HG03175 (cell line): ENCODE results near the gene TFAP2A.

ENCODE experiments used
- ATAC-seq: cut with Tn5 transposase; IDR thresholded peaks from one replicate; pipeline ENCODE4 v1.9.1; 2021; ENCODE audit warnings: mild to moderate bottlenecking, moderate library complexity; ENCODE audit not compliant: unreplicated experiment

The TFAP2A gene

DNA sequence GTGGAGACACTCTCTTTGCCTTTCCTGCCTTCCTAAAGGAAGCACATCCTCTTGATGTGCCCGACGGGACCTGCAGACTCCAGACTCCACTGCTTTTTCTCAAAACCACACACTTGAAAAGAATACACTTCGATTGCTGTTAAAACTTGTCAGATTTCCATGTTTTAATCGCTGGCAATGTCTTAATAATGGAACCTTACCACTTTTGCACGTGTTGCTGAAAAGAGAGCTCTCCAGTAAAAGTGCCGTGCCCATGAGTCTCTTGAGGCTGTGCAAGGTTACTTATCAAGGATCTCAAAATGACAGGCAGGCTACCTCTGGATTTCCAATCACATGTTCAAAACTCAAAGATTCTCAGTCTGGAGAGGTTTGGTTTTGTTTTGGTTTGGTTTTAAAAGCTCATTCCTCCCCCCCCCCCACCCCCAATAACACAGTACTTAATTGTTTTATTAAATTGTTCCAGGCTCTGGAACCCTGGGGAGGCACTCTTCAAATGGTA, 12.0 kb upstream of the TFAP2A start:
- ATAC-seq = no peak

DNA sequence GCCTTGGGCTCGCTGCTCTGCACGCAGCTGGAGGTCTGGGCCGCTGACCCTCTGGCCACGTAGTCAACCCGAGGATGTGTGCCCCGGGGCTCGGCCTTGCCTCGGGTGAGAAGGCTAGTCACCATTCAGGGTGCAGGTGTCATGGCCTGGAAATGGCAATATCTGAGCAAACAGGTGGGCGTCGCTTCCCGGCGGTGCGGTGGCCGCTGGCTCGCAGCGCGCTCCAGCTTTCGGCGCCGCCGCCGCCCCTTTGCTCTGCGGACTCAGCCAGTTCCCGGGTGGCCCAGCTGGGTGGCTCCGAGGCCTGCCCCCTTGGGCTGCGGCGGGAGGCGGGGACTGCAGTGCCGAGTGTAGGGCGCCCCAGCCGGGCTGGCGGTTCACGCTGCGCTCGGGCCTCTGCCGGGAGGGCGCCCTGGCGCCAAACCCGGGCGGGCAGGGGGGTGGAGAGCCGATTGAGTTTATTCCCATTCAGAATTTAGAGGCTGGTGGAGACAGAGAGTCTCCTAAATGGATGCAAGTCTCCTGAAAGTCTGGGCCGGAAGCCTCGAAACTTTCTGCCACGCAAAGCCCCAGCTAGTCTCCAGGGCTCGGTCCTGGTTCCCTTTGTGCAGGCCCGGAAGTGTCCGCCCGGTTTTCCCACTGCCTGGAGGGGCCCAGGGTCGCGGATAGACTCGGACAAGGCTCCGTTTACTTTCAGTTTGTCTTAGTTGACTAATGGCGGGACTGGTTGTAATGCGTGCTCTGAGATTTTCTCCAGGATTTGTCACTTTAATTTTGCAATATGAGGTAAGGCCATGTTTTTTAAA, 11.3 kb upstream of the TFAP2A start:
- peak; percentile 62 for ATAC-seq

DNA sequence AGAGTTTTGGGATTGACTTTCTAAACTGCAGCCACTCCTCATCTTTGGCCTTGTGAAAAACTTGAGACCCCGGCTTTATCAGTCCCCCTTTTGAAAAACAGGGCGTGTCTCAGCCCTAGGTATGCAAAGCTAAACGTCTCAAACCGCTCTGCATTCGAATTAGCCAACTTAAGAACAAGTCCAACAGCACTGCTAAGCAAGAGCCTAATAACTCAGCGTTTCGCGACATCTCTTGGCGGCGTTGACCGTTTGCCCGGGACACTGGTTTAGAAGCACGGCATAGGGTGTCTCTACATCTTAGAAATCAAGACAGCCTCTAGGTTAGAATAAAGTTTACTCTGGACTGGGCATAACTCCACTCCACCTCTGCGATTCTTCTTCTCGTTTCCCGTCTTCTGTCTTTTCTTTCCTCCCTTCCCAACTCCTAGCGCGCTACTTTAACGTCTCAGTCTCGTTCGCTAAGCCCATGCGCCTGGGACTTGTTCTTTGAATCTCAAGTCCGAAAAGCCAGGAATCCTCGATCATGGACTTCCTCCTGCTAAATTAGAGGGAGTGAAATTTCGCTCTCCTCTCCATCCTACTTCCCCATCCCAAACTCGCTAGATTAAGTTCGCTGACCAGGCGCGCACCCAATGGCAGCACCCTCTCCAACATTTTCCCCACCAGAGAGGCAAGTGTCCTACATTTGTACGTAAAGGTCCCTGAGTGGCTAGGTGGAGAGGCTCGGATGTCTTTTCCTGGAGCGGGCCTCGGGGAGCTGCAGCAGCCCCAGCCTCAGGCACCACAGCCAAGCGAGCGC, 10.5 kb upstream of the TFAP2A start:
- ATAC-seq = no peak

DNA sequence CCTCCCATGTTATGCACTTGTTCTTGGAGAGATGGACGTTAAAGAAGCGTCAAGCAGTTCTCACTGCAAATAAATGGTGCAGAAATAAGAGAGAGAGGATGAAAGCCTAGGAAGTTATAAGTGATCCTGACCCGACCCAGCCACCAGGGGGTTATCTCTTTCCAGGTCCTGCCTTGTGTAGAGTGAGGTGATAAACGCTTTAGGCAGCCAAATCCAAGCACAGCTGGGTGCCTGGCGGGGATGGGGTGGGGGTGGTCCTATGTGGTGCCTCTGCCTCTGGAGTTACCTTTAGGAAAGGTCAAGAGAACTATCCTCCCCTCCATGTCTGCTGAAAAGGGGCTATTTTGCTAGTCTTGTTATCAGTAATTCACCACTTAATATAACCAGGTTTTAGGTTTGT, 9.2 kb upstream of the TFAP2A start:
- ATAC-seq = no peak

DNA sequence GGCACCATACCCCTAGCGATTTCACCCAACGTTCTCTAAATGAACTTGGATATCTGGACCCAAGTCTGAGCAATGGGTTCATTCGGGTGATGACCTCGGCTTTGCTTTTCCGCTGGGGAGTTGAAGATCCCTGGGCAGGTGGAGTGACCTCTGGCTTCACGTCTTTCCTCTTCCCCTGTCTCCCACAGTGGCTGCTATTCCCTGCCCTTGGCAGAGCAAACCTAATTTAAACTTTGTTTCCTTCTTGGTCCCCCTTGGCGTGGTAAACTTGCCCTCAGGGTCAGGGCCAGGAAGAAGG, 7.8 kb upstream of the TFAP2A start:
- no peak for ATAC-seq

DNA sequence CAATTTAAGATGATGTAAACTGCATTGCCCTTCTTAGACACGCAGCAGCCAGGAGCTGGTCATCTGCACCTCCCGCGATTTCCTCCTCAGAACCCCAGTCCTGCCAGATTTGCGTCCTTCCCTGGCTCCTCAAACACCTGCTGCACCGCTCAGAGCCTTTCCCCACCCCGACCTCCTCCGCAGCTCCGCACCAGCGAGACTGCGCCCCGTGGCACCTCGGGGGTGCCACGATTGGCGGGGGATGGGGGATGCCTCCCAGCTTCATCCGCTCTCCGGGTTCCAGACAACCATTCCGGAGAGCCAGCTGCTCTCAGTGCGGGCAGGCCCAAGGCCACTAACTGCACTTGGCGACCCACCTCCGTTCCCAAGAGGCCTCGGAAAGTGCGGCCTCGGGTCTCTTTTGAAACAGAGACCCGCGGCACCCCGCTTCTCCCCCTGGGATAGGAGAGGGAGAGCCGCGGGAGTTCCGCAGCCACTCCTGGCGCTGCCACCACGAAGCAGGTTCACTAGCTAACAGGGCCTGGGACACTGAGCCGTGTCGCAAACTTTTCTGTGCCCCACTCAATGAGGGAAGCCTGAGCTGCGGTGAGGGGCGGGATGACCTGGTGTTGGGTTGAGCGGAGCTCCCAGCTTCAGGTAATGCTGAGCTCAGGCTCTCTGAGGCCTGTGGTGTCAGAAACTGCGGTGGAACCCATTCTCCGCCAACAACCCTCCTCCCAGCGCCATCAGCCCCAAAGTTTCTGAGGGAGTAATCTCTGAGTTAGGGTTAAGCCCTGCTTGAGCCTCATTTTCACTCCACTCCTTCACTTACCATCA, 7.3 kb upstream of the TFAP2A start:
- ATAC-seq = no peak

DNA sequence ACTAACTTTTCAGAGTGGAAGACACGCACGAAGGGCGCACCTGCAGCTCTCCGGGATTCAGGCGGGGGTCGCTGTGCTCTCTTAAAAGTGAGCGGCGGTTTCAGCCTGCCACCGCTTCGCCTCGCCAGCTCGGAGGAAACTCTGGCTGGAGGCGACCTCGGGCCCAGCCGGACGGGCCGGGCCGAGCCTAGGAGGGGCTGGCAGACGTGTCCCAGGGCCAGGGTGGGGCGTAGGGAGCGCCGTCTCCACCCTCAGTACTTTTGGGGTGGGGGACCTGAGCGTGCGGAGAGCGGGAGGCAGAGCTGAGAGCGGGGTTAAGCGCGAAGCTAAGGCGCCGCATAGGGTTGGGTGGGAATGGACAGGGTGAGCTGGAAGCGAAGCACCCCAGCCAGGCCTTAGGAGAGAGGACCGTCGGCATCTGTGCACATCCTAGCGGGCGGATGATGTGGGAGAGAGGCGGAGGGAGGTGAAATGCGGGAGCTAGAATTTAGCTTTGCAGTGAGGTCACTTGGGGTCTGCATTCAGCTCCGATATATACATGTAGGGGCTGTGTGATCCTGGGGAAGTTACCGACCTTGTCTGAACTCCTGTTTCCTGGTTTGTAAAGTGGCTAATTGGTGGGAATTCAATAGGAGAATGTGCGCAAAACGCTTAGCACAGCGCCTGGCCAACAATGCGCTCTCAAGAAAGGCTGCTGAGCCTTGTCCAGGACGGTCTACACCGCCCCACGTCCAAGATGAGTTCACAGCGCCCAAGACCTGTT, 6.5 kb upstream of the TFAP2A start:
- ATAC-seq = no peak

DNA sequence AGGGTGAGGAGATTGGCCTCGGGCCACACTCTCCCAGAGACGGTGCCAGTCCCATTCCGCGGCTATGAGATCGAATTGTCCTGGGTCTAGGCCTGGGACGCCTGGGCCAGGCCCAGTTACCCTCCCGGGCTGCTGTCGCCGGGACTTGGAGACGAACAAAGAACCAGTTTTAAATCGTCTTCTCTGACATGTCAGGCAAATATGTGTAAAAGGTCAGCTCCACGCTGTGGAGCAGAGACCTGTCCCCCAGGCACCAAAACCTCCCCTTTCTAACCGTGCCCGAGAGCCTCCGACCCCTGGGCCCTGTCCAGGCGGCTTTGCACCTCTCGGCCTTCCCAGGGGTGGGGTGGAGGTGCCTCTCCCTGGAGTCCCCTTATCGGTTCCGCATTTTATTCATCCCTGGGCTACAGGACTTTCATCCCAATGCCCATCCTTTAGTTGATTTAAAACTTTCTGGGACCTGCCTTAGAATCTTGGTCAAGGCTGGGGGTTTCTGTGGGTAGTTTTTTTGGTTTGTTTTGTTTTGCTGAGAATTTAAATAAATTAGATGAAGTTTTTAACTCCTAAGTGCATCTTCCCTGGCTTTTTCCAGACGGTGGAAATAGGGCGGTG, 5.8 kb upstream of the TFAP2A start:
- ATAC-seq = no peak

DNA sequence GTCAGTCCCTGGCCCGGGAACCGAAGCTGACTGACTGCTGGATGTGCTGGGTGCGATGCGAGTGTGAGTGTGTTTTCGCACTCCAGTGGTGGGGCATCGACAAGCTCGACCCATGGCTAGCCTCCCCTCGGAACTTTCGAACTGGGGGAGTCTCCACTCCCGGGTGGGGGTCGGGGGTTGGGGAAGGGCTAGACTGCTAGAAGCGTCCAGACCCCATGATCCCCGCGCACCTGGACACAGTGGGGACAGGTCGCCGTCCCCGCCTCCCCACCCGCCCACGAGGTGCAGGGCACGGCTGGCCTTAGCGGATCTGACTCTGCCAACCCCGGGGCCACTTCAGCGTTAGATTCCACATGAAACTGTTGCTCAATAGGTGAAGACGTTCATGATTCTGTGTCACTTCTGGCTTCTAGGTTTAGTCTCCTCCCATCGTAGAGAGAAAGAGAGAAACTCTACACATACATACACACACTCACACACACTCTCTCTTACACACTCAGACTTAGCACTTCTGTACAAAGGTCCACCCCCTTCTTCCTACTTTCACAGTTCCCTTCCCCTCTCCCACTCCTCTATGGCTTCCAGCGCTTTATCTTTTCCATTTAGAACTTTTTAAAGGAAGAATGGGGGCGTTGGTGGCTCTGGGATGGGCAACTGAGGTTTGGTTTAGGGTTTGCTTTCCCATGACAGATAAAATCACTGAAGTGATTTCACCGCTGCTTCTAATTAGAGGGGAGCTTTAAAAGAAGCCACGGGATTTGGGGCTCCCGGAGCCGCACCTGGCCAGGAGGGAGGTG, 5.1 kb upstream of the TFAP2A start:
- no peak for ATAC-seq

DNA sequence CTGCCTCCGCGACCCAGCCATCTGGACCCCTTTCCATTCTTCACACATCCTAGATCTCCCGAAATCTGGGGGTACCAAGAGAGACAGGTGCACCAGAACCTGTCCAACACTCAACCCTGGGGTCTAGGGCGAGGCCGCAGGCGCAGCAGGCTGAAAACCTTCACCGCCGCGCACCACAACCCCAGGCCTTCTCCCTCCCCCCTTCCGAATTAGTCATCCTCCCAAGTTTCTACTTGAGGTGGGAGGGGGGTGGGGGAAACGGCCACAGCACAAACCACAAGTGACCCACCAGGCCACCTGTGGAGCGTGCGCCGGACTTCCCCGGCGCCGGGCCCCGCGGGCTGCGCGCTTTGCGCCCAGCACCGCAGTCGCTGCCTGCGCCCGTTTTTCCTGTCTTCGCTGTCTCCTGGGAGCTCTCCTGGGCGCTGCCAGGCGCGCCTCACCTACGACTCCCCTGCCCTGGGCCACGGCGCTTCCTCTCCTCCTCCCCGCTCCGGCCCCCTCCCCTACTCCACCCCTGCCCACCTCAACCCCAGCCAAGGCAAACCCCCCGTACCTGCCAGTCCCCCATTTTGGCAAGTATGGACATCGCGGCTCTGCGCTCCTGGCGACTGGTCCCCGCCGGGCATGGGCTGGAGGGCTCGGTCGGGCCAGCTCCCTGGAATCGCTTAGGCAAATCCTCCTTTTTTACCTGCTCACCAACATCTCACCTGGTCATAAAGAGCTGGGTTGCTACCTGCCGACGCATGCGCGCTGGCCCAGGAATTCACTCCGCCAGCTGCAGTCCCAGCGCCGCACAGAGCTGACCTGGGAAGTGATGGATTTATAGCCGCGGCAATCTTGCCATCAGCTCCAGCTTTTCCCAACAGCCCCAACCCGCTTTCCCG, 4.2 kb upstream of the TFAP2A start:
- no peak for ATAC-seq

DNA sequence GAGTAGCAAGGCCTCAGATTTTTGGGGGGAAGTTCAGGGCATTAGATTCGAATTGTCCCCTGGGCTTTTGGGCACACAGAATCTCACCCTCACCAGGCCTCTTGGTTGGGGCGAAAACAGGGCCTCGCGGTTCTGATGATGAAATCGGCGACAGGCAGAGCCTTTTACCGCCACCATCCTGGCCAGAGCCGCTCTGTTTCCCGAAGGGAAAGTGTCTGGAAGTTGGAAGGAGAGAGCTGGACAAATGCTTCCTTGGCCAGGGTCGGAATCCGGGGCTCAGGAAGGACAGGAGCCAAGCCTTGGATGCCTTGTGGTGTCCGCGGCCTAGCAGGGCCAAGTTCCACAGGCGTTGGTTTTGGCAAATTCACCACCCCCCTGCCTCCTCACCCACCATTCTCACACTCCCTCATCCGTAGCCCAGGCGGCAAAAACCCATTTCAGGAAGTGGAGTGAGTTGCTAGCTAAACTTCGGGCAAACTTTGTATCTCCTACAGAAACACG, 3.5 kb upstream of the TFAP2A start:
- no peak for ATAC-seq

DNA sequence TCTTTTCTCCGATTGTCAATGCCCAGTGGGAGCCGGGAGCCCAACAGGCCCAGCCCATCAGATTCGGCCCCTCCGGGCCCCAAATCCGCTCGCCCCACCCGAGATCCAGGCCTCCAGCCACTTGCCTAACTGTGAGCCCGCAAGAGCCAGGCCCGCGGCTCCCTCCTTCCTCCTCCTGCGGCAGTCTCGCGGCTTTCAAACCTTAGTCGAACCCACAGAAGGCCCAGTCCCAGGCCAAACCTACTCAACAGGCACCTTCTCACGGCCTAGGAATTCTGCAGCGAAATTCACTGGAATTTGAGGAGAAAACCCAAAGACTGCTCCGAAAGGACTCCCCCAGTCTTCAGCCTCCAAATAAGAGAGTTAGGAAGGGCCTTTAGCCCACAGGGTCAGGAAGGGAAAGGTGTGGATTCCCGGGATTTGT, 2.8 kb upstream of the TFAP2A start:
- no peak for ATAC-seq

DNA sequence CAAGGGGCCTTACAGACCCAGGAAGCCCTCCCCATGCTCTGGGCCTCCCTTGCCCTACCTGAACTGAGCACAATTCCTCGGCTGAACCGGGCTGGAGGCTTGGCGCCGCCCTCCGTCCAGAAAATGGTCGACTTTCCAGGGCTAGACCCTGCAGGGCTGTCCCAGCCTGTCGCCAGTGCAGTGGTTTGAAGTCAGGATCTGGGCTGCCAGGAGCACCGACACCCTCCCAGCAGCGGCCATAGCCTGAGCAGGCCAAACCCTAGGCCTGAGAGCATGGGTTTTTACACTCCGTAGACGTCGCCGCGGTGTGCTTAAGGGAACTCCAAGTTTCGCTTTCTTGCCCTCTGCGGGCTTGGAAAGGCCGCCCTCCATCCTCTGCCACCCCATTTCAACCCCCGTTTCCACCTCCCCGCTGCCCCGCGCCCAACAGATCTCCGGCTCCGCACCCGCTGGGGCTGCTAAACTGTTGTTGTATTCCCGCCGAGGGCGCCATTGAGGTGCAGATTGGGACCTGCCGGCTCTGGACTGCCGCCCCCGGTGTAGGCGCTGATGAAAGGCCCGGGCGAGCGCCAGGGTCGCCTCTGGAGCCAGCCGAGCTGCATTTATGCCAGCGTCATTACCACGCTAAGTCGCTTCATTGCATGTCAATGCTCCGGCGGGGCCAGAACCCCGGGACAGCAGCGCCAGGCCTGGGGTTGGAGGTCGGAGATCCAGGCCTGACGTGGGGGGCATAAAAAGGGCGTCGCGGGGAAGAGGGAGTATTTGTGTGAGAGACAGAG, 2.2 kb upstream of the TFAP2A start:
- no peak for ATAC-seq

DNA sequence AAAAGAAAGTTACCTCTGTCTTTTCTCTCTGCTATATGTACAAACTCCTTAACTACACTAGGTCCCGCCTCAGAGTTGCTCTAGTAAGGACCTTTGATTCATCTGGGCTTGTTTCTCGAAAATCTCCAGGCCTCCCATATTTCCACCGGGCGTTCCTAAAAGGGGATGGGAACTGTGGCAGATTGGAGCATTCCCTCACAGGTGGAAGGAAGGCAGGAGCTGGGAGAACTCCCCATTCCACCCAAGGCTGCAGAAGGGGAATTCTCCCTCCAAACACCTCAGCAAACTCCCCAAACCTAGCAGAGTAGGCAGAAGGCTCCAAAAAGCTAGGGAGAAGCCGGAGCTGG, 1.6 kb upstream of the TFAP2A start:
- no peak for ATAC-seq

DNA sequence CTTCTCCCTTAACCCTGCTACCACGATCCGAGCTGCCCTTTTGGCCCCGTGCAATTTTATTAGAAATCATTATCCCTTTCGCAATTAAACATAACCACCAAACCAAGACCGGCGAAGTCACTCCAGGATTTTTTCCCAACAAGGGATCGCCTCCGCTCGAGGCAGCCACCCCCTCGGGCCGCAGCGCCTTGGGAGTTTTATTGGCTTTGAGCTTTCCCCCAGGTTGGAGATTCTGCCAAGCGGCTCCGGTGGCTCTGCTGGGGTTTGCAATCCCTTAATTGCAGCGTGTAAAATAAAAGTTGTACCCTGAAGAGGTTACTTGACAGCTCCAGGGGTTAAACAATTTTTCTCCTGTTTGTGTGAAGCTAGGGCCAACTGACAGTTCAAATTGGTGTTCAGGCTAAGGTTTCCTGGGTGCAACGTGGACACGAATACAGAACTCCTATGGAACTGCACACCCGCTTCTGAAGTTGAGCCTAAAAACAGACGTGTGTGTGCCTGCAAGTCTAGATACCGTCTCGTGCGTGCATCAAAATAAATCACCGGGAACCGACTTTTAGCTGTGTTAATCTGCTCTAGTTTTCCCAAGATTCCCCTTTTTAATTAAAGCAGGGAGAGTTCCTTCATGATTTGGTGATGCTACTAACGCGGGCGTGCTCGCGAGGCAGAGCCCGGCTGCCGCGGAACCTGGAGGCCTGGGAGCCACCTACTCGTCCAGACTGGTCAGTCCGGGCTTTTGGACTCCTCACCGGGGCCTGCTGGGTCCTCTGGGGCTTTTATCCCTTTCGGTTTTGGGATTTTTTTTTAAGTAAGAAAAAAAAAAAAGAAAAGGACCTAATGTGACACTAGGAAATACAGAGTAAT, 975 bp upstream of the TFAP2A start:
- no peak for ATAC-seq

DNA sequence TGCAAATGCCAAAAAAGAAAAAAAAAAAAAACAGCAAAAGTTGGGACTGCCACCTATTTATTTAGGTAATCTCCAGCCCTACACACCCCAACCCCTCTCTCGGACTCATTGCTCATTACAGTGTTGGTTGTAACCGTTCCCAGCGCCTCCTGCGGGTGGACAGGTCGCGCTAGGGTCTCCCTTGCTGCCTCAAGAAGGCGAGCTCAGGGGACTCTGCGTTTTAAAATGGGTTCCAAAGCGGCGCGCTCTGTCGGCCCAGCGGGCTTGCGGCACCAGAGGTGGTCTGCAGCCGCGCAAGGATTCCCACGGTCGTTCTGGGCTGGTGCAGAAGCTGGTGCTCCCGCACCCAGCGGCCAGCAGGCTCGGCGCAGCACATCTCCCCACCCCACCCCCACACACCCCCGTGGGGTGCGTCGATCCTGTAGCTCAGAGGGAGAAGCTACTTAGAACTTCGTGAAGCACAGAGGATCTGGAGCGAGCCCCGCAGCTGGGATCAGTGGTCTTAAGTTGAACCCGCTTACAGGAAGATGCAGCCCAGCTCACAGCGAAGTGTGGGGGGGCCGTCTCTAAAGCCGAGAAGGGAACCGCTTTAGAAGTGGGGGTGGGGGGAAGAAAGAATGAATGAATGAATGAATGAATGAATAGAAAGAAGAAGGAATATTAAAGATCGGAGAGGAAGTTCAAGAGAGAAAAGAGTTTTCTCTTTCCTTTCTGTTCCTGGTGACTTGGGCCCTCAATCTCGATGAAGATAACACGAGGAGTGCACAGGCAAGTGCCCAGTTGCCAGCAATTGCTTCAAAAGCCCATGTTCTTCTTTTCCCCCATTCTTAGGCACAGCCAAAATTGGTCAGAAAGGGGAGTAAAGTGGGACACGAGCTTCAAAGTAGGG, 780 bp downstream of the TFAP2A start:
- ATAC-seq = no peak
